K562 (cell line): ENCODE data around the gene CHCHD6. TPM values are rescaled to one million over a fixed set of nuclear protein-coding genes. Genes with fewer than 3 reads are reported as not detected.

Experiments
- ATAC-seq: fragments of 200-7000 bp; cut with Tn5 transposase; 3 replicates; pipeline ENCODE4 v1.9.1; 2020; ENCODE audit warnings: moderate library complexity
- BruUV-seq: library from RNA; stranded (reverse); fragments of 400-500 nt; replicated peaks from 2 replicates; lab custom pipeline; 2021; lab: Mats Ljungman, UMichigan
- CTCF ChIA-PET: fragments of 300-600 bp; formaldehyde crosslinking; extraction: SDS; loops from one replicate; lab custom pipeline; 2021; ENCODE audit warnings: low intra/inter-chr PET ratio; lab: Yijun Ruan, JAX
- POLR2A ChIA-PET: fragments of 300-600, 350-650 bp; sonication (Branson Sonifier 250); formaldehyde crosslinking; extraction: SDS; loops from one replicate; lab custom pipeline; 2021; ENCODE audit warnings: antibody characterized with exemption, inconsistent platforms; lab: Yijun Ruan, JAX
- DNase-seq, 4 experiments: peaks; one replicate each; pipeline versions ENCODE4 v3.0.0 to v3.0.0-alpha.2; 2011 to 2018; ENCODE audit warnings: low spot score in 3 of 4, mixed read lengths in 3 of 4; ENCODE audit errors: extremely low read depth in 1 of 4
- FAIRE-seq: peaks from 2 replicates; lab custom pipeline; 2011; peaks lifted over from hg19 to GRCh38; lab: Jason Lieb, UNC
- H2AFZ ChIP-seq: 2 replicates; pipeline ENCODE4 v1.6.0; 2011; ENCODE audit warnings: low read depth, low read length, control low read depth, inconsistent platforms
- H3K27ac ChIP-seq: fragments of 200-600 bp; 3 replicates; pipeline ENCODE4 v1.8.0; 2011; ENCODE audit warnings: low read depth, mild to moderate bottlenecking, control low read depth, inconsistent platforms, low read length, moderate library complexity, mixed read lengths; ENCODE audit errors: extremely low read depth
- H3K27me3 ChIP-seq, 2 experiments: fragments of 300-600 bp in 1 of 2; 2 replicates in 1 of 2; 3 replicates in 1 of 2; pipeline versions ENCODE4 v1.6.0 to v1.8.0; 2011; ENCODE audit warnings: inconsistent platforms in 2 of 2, low read length in 2 of 2, mild to moderate bottlenecking in 1 of 2, mixed read lengths in 1 of 2, moderate library complexity in 1 of 2; ENCODE audit not compliant: control insufficient read depth in 2 of 2, insufficient read depth in 2 of 2
- H3K36me3 ChIP-seq: fragments of 300-600 bp; 3 replicates; pipeline ENCODE4 v1.8.0; 2011; ENCODE audit warnings: mild to moderate bottlenecking, low read length, inconsistent platforms; ENCODE audit not compliant: control insufficient read depth, insufficient read depth
- H3K4me1 ChIP-seq, 2 experiments: fragments of 200-600 bp in 1 of 2; replicated peaks in 1 of 2; 2 replicates in 1 of 2; 3 replicates in 1 of 2; pipeline versions ENCODE4 v1.5.1 to v1.8.0; 2011; ENCODE audit warnings: inconsistent platforms in 2 of 2, low read length in 2 of 2, mild to moderate bottlenecking in 1 of 2, mixed read lengths in 1 of 2, moderate library complexity in 1 of 2; ENCODE audit not compliant: control insufficient read depth in 2 of 2, insufficient read depth in 2 of 2
- H3K4me2 ChIP-seq: 2 replicates; pipeline ENCODE4 v1.6.1; 2011; ENCODE audit warnings: low read length, control low read depth, inconsistent platforms, mixed read lengths; ENCODE audit not compliant: insufficient read depth
- H3K4me3 ChIP-seq: fragments of 200-600 bp; sonication (generic), shearing (Covaris generic); 2 replicates; pipeline ENCODE4 v1.5.1; 2016; ENCODE audit warnings: control low read depth, inconsistent platforms
- H3K79me2 ChIP-seq: fragments of 200-600 bp; 3 replicates; pipeline ENCODE4 v1.8.0; 2011; ENCODE audit warnings: low read length, inconsistent platforms; ENCODE audit not compliant: control insufficient read depth, insufficient read depth
- H3K9ac ChIP-seq, 2 experiments: 2 replicates each; pipeline versions ENCODE4 v1.6.0 to v1.6.1; 2011; ENCODE audit warnings: low read depth in 2 of 2, low read length in 2 of 2, control low read depth in 1 of 2, inconsistent platforms in 1 of 2, mild to moderate bottlenecking in 1 of 2, mixed read lengths in 1 of 2; ENCODE audit not compliant: insufficient read depth in 1 of 2
- H3K9me1 ChIP-seq: one replicate; pipeline ENCODE4 v1.6.0; 2011; ENCODE audit warnings: inconsistent platforms, mild to moderate bottlenecking, low read length, moderate library complexity; ENCODE audit not compliant: control insufficient read depth, insufficient read depth
- H3K9me3 ChIP-seq: replicated peaks from 2 replicates; pipeline ENCODE4 v1.5.1; 2011; ENCODE audit warnings: low read depth, low read length, inconsistent platforms; ENCODE audit not compliant: control insufficient read depth, insufficient read depth
- H4K20me1 ChIP-seq: replicated peaks from 2 replicates; pipeline ENCODE4 v1.6.1; 2011; ENCODE audit warnings: low read length, inconsistent platforms, mixed read lengths; ENCODE audit not compliant: control insufficient read depth, insufficient read depth
- NFXL1 ChIP-seq: fragments of 450-650 bp; formaldehyde crosslinking; IDR thresholded peaks from 2 replicates; pipeline ENCODE4 v1.4.0; 2021; ENCODE audit warnings: mild to moderate bottlenecking
- RHOXF2B ChIP-seq: fragments of 250-450 bp; sonication (Bioruptor Pico); conservative IDR thresholded peaks from 2 replicates; pipeline ENCODE4 v1.5.1; 2021
- ZFP1 ChIP-seq: fragments of 450-650 bp; formaldehyde crosslinking; IDR thresholded peaks from 2 replicates; pipeline ENCODE4 v1.4.0; 2020; ENCODE audit warnings: mild to moderate bottlenecking, mixed read lengths
- WGBS: fragments of 100-300 bp; shearing (Covaris generic); methylation state at CpG from one replicate; pipeline ENCODE4 v1.1.6; 2016; ENCODE audit warnings: low coverage, mixed read lengths; ENCODE audit not compliant: insufficient coverage; ENCODE audit errors: missing lambda C conversion rate; 5-methylcytosine and 5-hydroxymethylcytosine counted together
- in situ Hi-C: fragments of 300-500 bp; cut with MboI; formaldehyde crosslinking; loops from 4 replicates; pipeline ENCODE4 v1.15.0; 2018; ENCODE audit warnings: inconsistent platforms, mixed read lengths
- intact Hi-C: fragments of 100-400 bp; cut with micrococcal nuclease; formaldehyde crosslinking; loops from 2 replicates; pipeline ENCODE4 v1.14.2; 2022
- polyA plus RNA-seq, 8 experiments: library from polyadenylated mRNA; depleted of rRNA in 4 of 8; stranded (reverse) in 5 of 8; unstranded in 3 of 8; fragments of >200 nt; fragmentation: Nextera tagmentation in 2 of 8; fragmentation: Illumina TruSeq in 1 of 8; extraction: Ambion mirVana in 2 of 8; extraction: Trizol in 1 of 8; gene quantifications; 2 replicates each; pipeline versions ENCODE4 v1.2.1 to v1.2.3, GENCODE V29; 2011 to 2014; ENCODE audit warnings: inconsistent platforms in 1 of 8, missing spikeins in 1 of 8
- total RNA-seq, 7 experiments: library from RNA; depleted of rRNA in 6 of 7; stranded (reverse); fragments of >200 nt in 6 of 7; fragmentation: Illumina TruSeq in 2 of 7; extraction: Trizol in 2 of 7; gene quantifications; 2 replicates each; pipeline versions ENCODE4 v1.2.1 to v1.2.3, GENCODE V29; 2011 to 2021; ENCODE audit warnings: low replicate concordance in 1 of 7
- TF ChIP-seq, protein P1 (sequence below): sonication (generic); formaldehyde crosslinking; IDR thresholded peaks from 2 replicates; pipeline ENCODE4 v1.8.0; 2023; ENCODE audit warnings: mild to moderate bottlenecking, missing genetic modification reagents
- TF ChIP-seq, protein P2 (sequence below): fragments of 450-650 bp; conservative IDR thresholded peaks from 2 replicates; pipeline ENCODE4 v1.6.1; 2016; ENCODE audit warnings: missing genetic modification characterization, low read depth, mild to moderate bottlenecking, control low read depth, missing compliant biosample characterization
- TF ChIP-seq, protein P3 (sequence below): fragments of 150-350 bp; conservative IDR thresholded peaks from 2 replicates; pipeline ENCODE4 v1.6.1; 2014; ENCODE audit warnings: low read length

The CHCHD6 gene
- total and polyA plus RNA-seq, 9 of the 15 experiments (the other 6 are each of a cell fraction or from before 2014, with no cell fraction given): 4.6 to 18.6 (median 10.9) TPM

DNA sequence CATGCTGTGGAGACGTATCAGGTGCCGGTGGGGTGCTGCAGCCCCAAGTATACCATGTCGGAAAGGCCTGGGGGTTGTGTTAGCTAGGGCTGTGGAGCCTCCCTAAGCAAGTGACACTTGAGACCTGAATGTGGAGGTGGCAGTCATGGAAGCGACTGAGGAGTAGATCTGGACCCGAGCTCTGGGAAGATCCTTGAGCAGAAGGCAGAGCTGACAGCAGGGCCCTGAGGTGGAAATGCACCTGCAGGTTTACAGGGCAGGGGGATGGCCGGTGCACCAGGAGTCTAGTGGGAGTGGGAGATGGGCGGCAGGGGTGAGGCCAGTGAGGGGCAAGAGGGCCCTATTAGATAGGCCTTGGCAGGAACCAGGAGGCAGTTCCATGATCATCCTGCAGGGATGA lies 187.1 kb downstream of the CHCHD6 start (continued):
- TF ChIP-seq, protein P1, sequence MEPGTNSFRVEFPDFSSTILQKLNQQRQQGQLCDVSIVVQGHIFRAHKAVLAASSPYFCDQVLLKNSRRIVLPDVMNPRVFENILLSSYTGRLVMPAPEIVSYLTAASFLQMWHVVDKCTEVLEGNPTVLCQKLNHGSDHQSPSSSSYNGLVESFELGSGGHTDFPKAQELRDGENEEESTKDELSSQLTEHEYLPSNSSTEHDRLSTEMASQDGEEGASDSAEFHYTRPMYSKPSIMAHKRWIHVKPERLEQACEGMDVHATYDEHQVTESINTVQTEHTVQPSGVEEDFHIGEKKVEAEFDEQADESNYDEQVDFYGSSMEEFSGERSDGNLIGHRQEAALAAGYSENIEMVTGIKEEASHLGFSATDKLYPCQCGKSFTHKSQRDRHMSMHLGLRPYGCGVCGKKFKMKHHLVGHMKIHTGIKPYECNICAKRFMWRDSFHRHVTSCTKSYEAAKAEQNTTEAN: no peak
- TF ChIP-seq RHOXF2B (CRISPR knock-in tag) (no peak), NFXL1 (CRISPR knock-in tag) (no peak)
- TF ChIP-seq, protein P2, sequence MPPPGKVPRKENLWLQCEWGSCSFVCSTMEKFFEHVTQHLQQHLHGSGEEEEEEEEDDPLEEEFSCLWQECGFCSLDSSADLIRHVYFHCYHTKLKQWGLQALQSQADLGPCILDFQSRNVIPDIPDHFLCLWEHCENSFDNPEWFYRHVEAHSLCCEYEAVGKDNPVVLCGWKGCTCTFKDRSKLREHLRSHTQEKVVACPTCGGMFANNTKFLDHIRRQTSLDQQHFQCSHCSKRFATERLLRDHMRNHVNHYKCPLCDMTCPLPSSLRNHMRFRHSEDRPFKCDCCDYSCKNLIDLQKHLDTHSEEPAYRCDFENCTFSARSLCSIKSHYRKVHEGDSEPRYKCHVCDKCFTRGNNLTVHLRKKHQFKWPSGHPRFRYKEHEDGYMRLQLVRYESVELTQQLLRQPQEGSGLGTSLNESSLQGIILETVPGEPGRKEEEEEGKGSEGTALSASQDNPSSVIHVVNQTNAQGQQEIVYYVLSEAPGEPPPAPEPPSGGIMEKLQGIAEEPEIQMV (tag): no peak

DNA sequence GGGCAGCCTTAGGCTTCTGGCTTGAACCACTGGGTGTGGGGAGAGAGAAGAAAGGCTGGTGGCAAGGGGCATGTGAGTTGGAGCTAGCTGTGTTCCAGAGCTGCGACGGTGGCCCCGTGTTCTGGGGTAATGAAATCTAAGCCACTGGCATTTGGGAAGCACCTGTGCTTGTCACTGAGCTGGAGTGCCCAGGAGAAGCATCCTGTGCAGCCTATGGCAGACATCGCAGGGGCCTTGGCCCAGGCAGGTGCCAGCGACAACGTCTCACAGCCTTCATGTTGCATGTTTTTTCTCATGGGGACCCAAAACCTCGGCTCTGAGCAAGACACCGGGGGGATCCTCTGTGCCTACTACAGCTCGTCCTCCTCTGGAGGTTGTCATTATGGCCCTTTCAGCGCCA lies 187.8 kb downstream of the CHCHD6 start:
- no peak overlapping the region for H2AFZ ChIP-seq
- H3K9me1 ChIP-seq: peaks cover 5% of the 10 kb centered on the region
- FAIRE-seq (no peak), ATAC-seq (no peak), DNase-seq (no peak)
- H4K20me1 ChIP-seq: no peaks in the 10 kb centered on the region
- H3K4me2 ChIP-seq: no peak overlapping the region
- ChIA-PET POLR2A (interaction anchor here (0.5 to 0.8 kb wide), 3 partner anchors 19 to 1226 kb away, joined by 3 to 4 read pairs (median 3); no protein-coding TSS in a partner anchor), CTCF (no interaction called here)
- WGBS: 84% methylated on average over 9 of the region's 10 CpGs
- no peaks in the 10 kb centered on the region for H3K27me3 ChIP-seq
- H3K4me1 ChIP-seq: peaks cover 12 to 23% of the 10 kb centered on the region in 2 experiments; a peak in 3 of 5 replicates
- H3K27ac ChIP-seq: no peak overlapping the region
- TF ChIP-seq, protein P3, sequence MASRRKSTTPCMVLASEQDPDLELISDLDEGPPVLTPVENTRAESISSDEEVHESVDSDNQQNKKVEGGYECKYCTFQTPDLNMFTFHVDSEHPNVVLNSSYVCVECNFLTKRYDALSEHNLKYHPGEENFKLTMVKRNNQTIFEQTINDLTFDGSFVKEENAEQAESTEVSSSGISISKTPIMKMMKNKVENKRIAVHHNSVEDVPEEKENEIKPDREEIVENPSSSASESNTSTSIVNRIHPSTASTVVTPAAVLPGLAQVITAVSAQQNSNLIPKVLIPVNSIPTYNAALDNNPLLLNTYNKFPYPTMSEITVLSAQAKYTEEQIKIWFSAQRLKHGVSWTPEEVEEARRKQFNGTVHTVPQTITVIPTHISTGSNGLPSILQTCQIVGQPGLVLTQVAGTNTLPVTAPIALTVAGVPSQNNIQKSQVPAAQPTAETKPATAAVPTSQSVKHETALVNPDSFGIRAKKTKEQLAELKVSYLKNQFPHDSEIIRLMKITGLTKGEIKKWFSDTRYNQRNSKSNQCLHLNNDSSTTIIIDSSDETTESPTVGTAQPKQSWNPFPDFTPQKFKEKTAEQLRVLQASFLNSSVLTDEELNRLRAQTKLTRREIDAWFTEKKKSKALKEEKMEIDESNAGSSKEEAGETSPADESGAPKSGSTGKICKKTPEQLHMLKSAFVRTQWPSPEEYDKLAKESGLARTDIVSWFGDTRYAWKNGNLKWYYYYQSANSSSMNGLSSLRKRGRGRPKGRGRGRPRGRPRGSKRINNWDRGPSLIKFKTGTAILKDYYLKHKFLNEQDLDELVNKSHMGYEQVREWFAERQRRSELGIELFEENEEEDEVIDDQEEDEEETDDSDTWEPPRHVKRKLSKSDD: no peak
- no peak for TF ChIP-seq ZFP1 (CRISPR knock-in tag)
- no peak overlapping the region for H3K9ac ChIP-seq
- no TSS peak for BruUV-seq
- in situ Hi-C loops: no loop called here
- no peak overlapping the region for H3K4me3 ChIP-seq
- no peaks in the 10 kb centered on the region for H3K36me3 ChIP-seq
- H3K79me2 ChIP-seq: no peaks in the 10 kb centered on the region
- no peaks in the 10 kb centered on the region for H3K9me3 ChIP-seq
- intact Hi-C loops: no loop called here
